Keratinocyte (primary cell): ENCODE data around the gene MAGEF1.

Experiments used
- EZH2 ChIP-seq: IDR thresholded peaks from one replicate; pipeline ENCODE4 v1.6.1; 2012; ENCODE audit warnings: inconsistent platforms, mild to moderate bottlenecking, low read length, moderate library complexity
- TF ChIP-seq, protein P1 (sequence below), 3 experiments: IDR thresholded peaks in 1 of 3; conservative IDR thresholded peaks in 1 of 3; optimal IDR thresholded peaks in 1 of 3; 2 replicates in 2 of 3; 3 replicates in 1 of 3; pipeline versions ENCODE3 to v1.5.1; 2011; ENCODE audit warnings: low read length in 3 of 3, mild to moderate bottlenecking in 3 of 3, moderate library complexity in 2 of 3, control low read depth in 1 of 3, inconsistent platforms in 1 of 3; ENCODE audit not compliant: insufficient read depth in 2 of 3; ENCODE audit errors: extremely low read depth in 1 of 3

- TF ChIP-seq, protein P1, sequence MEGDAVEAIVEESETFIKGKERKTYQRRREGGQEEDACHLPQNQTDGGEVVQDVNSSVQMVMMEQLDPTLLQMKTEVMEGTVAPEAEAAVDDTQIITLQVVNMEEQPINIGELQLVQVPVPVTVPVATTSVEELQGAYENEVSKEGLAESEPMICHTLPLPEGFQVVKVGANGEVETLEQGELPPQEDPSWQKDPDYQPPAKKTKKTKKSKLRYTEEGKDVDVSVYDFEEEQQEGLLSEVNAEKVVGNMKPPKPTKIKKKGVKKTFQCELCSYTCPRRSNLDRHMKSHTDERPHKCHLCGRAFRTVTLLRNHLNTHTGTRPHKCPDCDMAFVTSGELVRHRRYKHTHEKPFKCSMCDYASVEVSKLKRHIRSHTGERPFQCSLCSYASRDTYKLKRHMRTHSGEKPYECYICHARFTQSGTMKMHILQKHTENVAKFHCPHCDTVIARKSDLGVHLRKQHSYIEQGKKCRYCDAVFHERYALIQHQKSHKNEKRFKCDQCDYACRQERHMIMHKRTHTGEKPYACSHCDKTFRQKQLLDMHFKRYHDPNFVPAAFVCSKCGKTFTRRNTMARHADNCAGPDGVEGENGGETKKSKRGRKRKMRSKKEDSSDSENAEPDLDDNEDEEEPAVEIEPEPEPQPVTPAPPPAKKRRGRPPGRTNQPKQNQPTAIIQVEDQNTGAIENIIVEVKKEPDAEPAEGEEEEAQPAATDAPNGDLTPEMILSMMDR (optimal IDR thresholded peaks at IDR 0.05 in 1 of 3, IDR thresholded peaks at IDR 0.05 in 1 of 3, conservative IDR thresholded peaks at IDR 0.05 in 1 of 3; ENCODE audit: extremely low read depth in 1 of 3, insufficient read depth in 2 of 3, low read length in 3 of 3), result no peak
- no peak for TF ChIP-seq EZH2
Observed at GRCh38 chr3:184666442-184666841, 45.4 kb downstream of the MAGEF1 start.
